Psoas muscle (tissue), 8 donors: ENCODE results near the gene LSAMP. TPM values are rescaled to one million over a fixed set of nuclear protein-coding genes. Genes with fewer than 3 reads are reported as not detected.

Experiments
- ATAC-seq, 4 donors: fragments of 200-7000 bp; cut with Tn5 transposase; one replicate each; pipeline ENCODE4 v1.9.1; 2020; ENCODE audit warnings: moderate library complexity in 3 of 4, mild to moderate bottlenecking in 2 of 4
- DNase-seq, 2 donors: peaks; one replicate each; pipeline ENCODE4 v3.0.0-alpha.2; 2020
- H3K27ac ChIP-seq: fragments of 200-600 bp; one replicate; pipeline ENCODE4 v1.8.0; 2022
- H3K27me3 ChIP-seq, 3 donors: fragments of 200-600 bp in 1 of 3; one replicate each; pipeline versions ENCODE4 v1.6.1 to v1.8.0; 2013 to 2022; ENCODE audit warnings: low read length in 2 of 3, mild to moderate bottlenecking in 2 of 3, moderate library complexity in 1 of 3; ENCODE audit not compliant: insufficient read depth in 3 of 3
- H3K36me3 ChIP-seq, 2 donors: fragments of 200-600 bp in 1 of 2; one replicate each; pipeline versions ENCODE4 v1.6.1 to v1.8.0; 2013 to 2022; ENCODE audit warnings: low read depth in 1 of 2, mild to moderate bottlenecking in 1 of 2, moderate library complexity in 1 of 2; ENCODE audit not compliant: insufficient read depth in 1 of 2
- H3K4me1 ChIP-seq: fragments of 200-600 bp; one replicate; pipeline ENCODE4 v1.8.0; 2022
- H3K4me3 ChIP-seq: fragments of 200-600 bp; one replicate; pipeline ENCODE4 v1.8.0; 2022; ENCODE audit warnings: mild to moderate bottlenecking
- H3K9me3 ChIP-seq: fragments of 200-600 bp; one replicate; pipeline ENCODE4 v1.8.0; 2022
- CTCF ChIP-seq: fragments of 200-600 bp; IDR thresholded peaks from one replicate; pipeline ENCODE4 v1.8.0; 2022; ENCODE audit warnings: antibody characterized with exemption
- WGBS, 3 donors: extraction: QIAGEN DNeasy Blood & Tissue Kit; methylation state at CpG; one replicate each; pipeline versions ENCODE4 v1.1.6 to v1.1.7; 2013; 5-methylcytosine and 5-hydroxymethylcytosine counted together
- intact Hi-C, 2 donors: fragments of 100-400 bp; cut with DNase I; formaldehyde crosslinking; loops; one replicate each; pipeline versions ENCODE4 v1.11.0 to v1.14.2; 2022
- polyA plus RNA-seq, 3 donors: library from polyadenylated mRNA; stranded (reverse); fragments of 200-250 nt; gene quantifications; one replicate each; pipeline ENCODE4 v1.2.3, GENCODE V29; 2013
- total RNA-seq, 4 donors: library from RNA; stranded (reverse); fragmentation: NEBNext Ultra II Directional in 2 of 4; extraction: Animal tissue kit (Norgen Biotek cat#: 25700) in 2 of 4; gene quantifications; one replicate each; pipeline versions ENCODE4 v1.2.1 to v1.2.4, GENCODE V29; 2021 to 2023
- donor health status: healthy with polysubstance abuse.
- donor health status: DM: no; HTN: no; CAD: no; lungs with moderate emphysema.
- donor health status: Bipolar disorder and iron deficiency.
- donor health status: healthy.
- donor health status: DM: yes; HTN: yes; CAD: no.
- donor health status: DM: no; HTN: no; CAD: no.
- donor health status: DM: no; HTN: no; CAD: no.
- donor health status: DM: yes; HTN: yes; CAD: no.

Gene LSAMP
- total and polyA plus RNA-seq, 7 donors, result 0.01 to 0.17 (median 0.04) TPM; not detected in 4

GRCh38 chr3:116087426-116087825 lies 357.9 kb downstream of the LSAMP start:
- Histone ChIP-seq H3K4me1 (no peaks in the 10 kb centered on the region), H3K4me3 (no peak overlapping the region), H3K36me3 (no peaks in the 10 kb centered on the region), H3K27me3 (peaks cover 0 to 3% (median 0%) of the 10 kb centered on the region in 3 donors), H3K27ac (no peak overlapping the region), H3K9me3 (no peaks in the 10 kb centered on the region)
- intact Hi-C loops, result no loop called here
- ATAC-seq (no peak), DNase-seq (no peak)
- 6 to 8% (median 7%) methylated on average over 1 of the region's 1 CpG for WGBS, 3 donors
- no peak for TF ChIP-seq CTCF

GRCh38 chr3:116084999-116085791 lies 360.1 kb downstream of the LSAMP start:
- Histone ChIP-seq H3K4me1 (no peaks in the 10 kb centered on the region), H3K36me3 (no peaks in the 10 kb centered on the region), H3K27ac (no peak overlapping the region), H3K9me3 (no peaks in the 10 kb centered on the region), H3K4me3 (no peak overlapping the region), H3K27me3 (peaks cover 0 to 3% (median 0%) of the 10 kb centered on the region in 3 donors)
- ATAC-seq (no peak), DNase-seq (no peak)
- 64 to 71% (median 69%) methylated on average over 4 of the region's 4 CpGs for WGBS, 3 donors
- no peak for TF ChIP-seq CTCF
- intact Hi-C loops, result no loop called here

- H3K36me3 ChIP-seq, result no peaks in the 10 kb centered on the region
- no peak for ATAC-seq
- WGBS, 3 donors, result 42 to 57% (median 56%) methylated on average over 2 of the region's 2 CpGs
- H3K27ac ChIP-seq, result no peak overlapping the region
- H3K27me3 ChIP-seq, result peaks cover 0 to 3% (median 0%) of the 10 kb centered on the region in 3 donors
- intact Hi-C loops, result no loop called here
- DNase-seq, result no peak
- TF ChIP-seq CTCF, result no peak
- no peaks in the 10 kb centered on the region for H3K4me1 ChIP-seq
- no peak overlapping the region for H3K4me3 ChIP-seq
- H3K9me3 ChIP-seq, result no peaks in the 10 kb centered on the region
Measured at GRCh38 chr3:116083683-116084082, 361.6 kb downstream of the LSAMP start.

GRCh38 chr3:116078561-116078960 lies 366.7 kb downstream of the LSAMP start:
- 84 to 88% (median 86%) methylated on average over 7 of the region's 7 CpGs for WGBS, 3 donors
- Histone ChIP-seq H3K27me3 (peaks cover 0 to 3% (median 0%) of the 10 kb centered on the region in 3 donors), H3K27ac (no peak overlapping the region), H3K9me3 (no peaks in the 10 kb centered on the region), H3K4me3 (no peak overlapping the region), H3K36me3 (no peaks in the 10 kb centered on the region), H3K4me1 (no peaks in the 10 kb centered on the region)
- no peak for TF ChIP-seq CTCF
- ATAC-seq, result no peak
- no peak for DNase-seq
- intact Hi-C loops, result no loop called here
